Activated CD8-positive, alpha-beta T cell treated with anti-CD3 and anti-CD28 coated beads for 36 hours (primary cell): ENCODE data around the gene PIGW. TPM values are rescaled to one million over a fixed set of nuclear protein-coding genes. Genes with fewer than 3 reads are reported as not detected.

Experiments
- ATAC-seq: fragments of 200-7000 bp; cut with Tn5 transposase; one replicate; pipeline ENCODE4 v1.10.0; 2021; ENCODE audit warnings: mild to moderate bottlenecking, moderate library complexity
- CTCF ChIA-PET: fragments of 350-600 bp; sonication (Branson Sonifier 250); formaldehyde crosslinking; loops from one replicate; lab custom pipeline; 2021; ENCODE audit warnings: antibody characterized with exemption; lab: Charles Lee
- POLR2A ChIA-PET: fragments of 350-600 bp; sonication (Branson Sonifier 250); formaldehyde crosslinking; loops from one replicate; lab custom pipeline; 2021; ENCODE audit warnings: antibody characterized with exemption; lab: Charles Lee
- DNase-seq: peaks from one replicate; pipeline ENCODE4 v3.0.0-alpha.2; 2020
- H3K27ac Mint-ChIP-seq: one replicate; pipeline ENCODE4 v1.8.0; 2021; ENCODE audit warnings: mild to moderate bottlenecking, mixed read lengths
- H3K27me3 Mint-ChIP-seq: one replicate; pipeline ENCODE4 v1.8.0; 2021; ENCODE audit warnings: mixed read lengths
- H3K36me3 Mint-ChIP-seq: one replicate; pipeline ENCODE4 v1.8.0; 2021; ENCODE audit warnings: low read depth, mixed read lengths
- H3K4me1 Mint-ChIP-seq: one replicate; pipeline ENCODE4 v1.8.0; 2021; ENCODE audit warnings: low read depth, mixed read lengths
- H3K4me3 Mint-ChIP-seq: one replicate; pipeline ENCODE4 v1.8.0; 2021; ENCODE audit warnings: mild to moderate bottlenecking, moderate library complexity, mixed read lengths
- H3K9me3 Mint-ChIP-seq: one replicate; pipeline ENCODE4 v1.8.0; 2021; ENCODE audit warnings: mixed read lengths
- intact Hi-C: fragments of 100-400 bp; cut with micrococcal nuclease; formaldehyde crosslinking; loops from one replicate; pipeline ENCODE4 v1.10.0; 2022
- total RNA-seq, 2 experiments: library from RNA; stranded (reverse); gene quantifications; one replicate each; pipeline ENCODE4 v1.2.3, GENCODE V29; 2021
- TF ChIP-seq, protein P1 (sequence below): fragments of 200-600 bp; IDR thresholded peaks from one replicate; pipeline ENCODE4 v1.8.0; 2022; ENCODE audit warnings: antibody characterized with exemption, mild to moderate bottlenecking

The PIGW gene, protein sequence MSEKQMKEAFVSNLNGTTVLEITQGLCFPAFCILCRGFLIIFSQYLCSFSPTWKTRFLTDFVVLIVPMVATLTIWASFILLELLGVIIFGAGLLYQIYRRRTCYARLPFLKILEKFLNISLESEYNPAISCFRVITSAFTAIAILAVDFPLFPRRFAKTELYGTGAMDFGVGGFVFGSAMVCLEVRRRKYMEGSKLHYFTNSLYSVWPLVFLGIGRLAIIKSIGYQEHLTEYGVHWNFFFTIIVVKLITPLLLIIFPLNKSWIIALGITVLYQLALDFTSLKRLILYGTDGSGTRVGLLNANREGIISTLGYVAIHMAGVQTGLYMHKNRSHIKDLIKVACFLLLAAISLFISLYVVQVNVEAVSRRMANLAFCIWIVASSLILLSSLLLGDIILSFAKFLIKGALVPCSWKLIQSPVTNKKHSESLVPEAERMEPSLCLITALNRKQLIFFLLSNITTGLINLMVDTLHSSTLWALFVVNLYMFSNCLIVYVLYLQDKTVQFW
- 10 to 100 TPM; 11.0 to 11.9 TPM for total RNA-seq

DNA sequence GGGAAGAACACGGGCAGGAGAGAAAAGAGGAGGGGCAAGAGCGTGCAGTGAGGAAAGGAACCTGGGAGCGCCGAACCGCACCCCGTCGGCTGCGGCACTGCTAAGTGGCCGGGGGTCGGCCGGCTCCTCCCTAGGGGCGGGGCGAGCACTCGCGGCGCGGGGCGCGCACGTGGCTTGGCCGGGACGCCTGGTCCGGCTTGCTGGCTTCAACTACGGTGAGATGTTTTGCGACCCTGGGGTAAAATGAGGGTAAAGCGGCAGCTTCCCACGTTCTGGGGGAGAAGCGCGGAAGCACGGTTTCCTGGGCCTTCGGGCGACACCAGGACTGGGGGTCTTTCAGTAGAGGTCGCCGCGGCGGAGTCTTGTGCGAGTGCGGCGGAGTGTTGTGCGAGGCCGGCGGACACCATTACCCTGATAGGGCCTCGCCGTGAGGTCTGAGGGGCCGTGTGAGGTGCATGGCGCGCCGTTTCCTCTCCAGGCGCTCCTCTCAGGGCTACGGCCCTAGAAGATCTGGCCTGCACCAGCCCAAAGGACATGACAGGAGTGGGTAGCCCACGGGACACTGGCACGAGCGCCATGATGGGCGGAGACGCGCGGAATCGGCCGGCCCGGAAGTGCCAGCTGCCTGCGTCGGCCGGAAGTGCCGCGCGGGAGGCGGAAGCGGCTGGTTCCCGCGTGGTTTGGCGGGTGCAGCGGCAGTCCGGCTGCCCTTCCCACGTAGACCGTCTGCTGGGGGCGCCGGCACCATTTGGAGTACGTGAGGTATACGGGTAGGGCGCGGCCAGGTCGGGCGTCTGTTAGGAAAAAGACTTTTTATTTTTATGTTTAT, at the start of gene PIGW, which contains the start of gene MYO19:
TSS of gene PIGW (plus strand) at position 148 of the 829 bp plus-strand sequence. CDS start 2,115 bp downstream, outside the sequence.
TSS of gene MYO19 (minus strand) at position 29 of the 829 bp plus-strand sequence. CDS start 2,330 bp downstream, outside the sequence.
- ATAC-seq (peak; percentile 83), DNase-seq (peak; percentile 86)
- POLR2A ChIA-PET: interaction anchor here (0.6 to 5.8 kb wide), 12 partner anchors 11 to 52 kb away, joined by 3 to 91 read pairs (median 5); partner anchors contain the start of genes GGNBP2 and ZNHIT3
- TF ChIP-seq, protein P1, sequence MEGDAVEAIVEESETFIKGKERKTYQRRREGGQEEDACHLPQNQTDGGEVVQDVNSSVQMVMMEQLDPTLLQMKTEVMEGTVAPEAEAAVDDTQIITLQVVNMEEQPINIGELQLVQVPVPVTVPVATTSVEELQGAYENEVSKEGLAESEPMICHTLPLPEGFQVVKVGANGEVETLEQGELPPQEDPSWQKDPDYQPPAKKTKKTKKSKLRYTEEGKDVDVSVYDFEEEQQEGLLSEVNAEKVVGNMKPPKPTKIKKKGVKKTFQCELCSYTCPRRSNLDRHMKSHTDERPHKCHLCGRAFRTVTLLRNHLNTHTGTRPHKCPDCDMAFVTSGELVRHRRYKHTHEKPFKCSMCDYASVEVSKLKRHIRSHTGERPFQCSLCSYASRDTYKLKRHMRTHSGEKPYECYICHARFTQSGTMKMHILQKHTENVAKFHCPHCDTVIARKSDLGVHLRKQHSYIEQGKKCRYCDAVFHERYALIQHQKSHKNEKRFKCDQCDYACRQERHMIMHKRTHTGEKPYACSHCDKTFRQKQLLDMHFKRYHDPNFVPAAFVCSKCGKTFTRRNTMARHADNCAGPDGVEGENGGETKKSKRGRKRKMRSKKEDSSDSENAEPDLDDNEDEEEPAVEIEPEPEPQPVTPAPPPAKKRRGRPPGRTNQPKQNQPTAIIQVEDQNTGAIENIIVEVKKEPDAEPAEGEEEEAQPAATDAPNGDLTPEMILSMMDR: no peak
- peaks cover 2% of the 10 kb centered on the region for H3K9me3 Mint-ChIP-seq
- peaks cover 32% of the 10 kb centered on the region for H3K4me1 Mint-ChIP-seq
- peaks cover 53% of the 10 kb centered on the region for H3K36me3 Mint-ChIP-seq
- CTCF ChIA-PET: interaction anchor here (0.8 to 3.6 kb wide), 12 partner anchors 9 to 68 kb away, joined by 3 to 22 read pairs (median 5); partner anchors contain the start of gene GGNBP2
- H3K27ac Mint-ChIP-seq: peak within 1 kb of the TSS; percentile 99
- peak within 1 kb of the TSS; percentile 85 for H3K4me3 Mint-ChIP-seq
- intact Hi-C loops: no loop called here
- no peaks in the 10 kb centered on the region for H3K27me3 Mint-ChIP-seq

DNA sequence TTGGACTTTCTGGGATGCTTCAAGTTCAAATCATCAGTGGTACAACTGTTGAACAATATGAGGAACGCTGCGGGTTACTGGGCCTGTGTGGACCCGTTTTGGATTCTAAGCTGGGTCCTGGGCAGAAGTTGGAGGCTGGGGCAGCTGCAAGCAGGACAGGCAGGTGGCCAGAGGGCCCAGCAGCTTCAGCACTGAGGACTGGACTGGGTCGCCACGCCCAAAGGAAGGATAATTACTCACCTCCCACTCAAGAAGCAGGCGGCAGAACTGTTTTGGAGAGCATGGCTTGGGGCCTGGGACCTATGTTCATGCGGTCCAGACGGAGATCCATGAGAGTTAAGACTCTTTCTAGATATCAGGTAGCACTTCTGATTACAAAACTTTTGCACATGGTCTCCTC, 49.8 kb upstream of the PIGW start:
- peak overlapping the region; percentile 99 for H3K4me3 Mint-ChIP-seq

DNA sequence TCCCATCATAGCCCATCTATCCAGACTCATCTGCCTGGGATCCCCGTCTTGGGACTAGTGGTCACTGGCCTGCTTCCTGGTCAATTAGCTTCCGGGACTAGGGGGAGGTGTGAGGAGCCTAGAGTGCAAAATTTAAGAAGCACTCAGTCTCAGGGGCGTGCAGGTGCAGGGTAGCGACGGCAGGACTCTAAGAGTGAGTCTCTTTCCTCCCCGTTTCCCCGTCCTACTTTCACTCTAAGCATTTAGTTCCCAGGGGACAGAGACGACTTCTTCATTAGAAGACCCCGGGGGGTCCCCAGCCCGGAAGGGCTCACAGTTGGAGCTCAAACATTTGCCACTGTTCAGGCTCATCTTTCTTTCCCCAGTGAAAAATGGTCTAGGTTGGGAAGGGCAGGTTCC, 49.0 kb upstream of the PIGW start:
- DNase-seq (no peak), ATAC-seq (no peak)
- Mint-ChIP-seq H3K4me3 (peak overlapping the region; percentile 99), H3K27me3 (peaks cover 9% of the 10 kb centered on the region), H3K4me1 (peaks cover 42% of the 10 kb centered on the region), H3K27ac (peak overlapping the region; percentile 100), H3K9me3 (no peaks in the 10 kb centered on the region), H3K36me3 (peaks cover 24% of the 10 kb centered on the region)
- intact Hi-C loops: no loop called here
- CTCF ChIA-PET: interaction anchor here (0.8 to 1.8 kb wide), 5 partner anchors 12 to 516 kb away, joined by 3 to 5 read pairs (median 3); partner anchors contain the start of genes MYO19 and PIGW
- POLR2A ChIA-PET: interaction anchor here (1.5 to 2.0 kb wide), 4 partner anchors 9 to 60 kb away, joined by 3 to 14 read pairs (median 6); partner anchors contain the start of genes MYO19 and PIGW
- TF ChIP-seq, protein P1: no peak

More for the DNA sequence above, 49.8 kb upstream of the PIGW start:
- H3K27me3 Mint-ChIP-seq: peaks cover 9% of the 10 kb centered on the region
- POLR2A ChIA-PET: interaction anchor here (1.9 to 2.0 kb wide), 2 partner anchors 10 to 50 kb away, joined by 6 to 14 read pairs; partner anchors contain the start of genes MYO19 and PIGW
- peaks cover 20% of the 10 kb centered on the region for H3K36me3 Mint-ChIP-seq
- TF ChIP-seq, protein P1: no peak
- intact Hi-C loops: no loop called here
- CTCF ChIA-PET: interaction anchor here (0.9 to 1.8 kb wide), 3 partner anchors 11 to 49 kb away, joined by 3 to 5 read pairs (median 3); partner anchors contain the start of genes MYO19 and PIGW
- peaks cover 38% of the 10 kb centered on the region for H3K4me1 Mint-ChIP-seq
- DNase-seq (no peak), ATAC-seq (no peak)
- no peak overlapping the region for H3K27ac Mint-ChIP-seq
- no peaks in the 10 kb centered on the region for H3K9me3 Mint-ChIP-seq

DNA sequence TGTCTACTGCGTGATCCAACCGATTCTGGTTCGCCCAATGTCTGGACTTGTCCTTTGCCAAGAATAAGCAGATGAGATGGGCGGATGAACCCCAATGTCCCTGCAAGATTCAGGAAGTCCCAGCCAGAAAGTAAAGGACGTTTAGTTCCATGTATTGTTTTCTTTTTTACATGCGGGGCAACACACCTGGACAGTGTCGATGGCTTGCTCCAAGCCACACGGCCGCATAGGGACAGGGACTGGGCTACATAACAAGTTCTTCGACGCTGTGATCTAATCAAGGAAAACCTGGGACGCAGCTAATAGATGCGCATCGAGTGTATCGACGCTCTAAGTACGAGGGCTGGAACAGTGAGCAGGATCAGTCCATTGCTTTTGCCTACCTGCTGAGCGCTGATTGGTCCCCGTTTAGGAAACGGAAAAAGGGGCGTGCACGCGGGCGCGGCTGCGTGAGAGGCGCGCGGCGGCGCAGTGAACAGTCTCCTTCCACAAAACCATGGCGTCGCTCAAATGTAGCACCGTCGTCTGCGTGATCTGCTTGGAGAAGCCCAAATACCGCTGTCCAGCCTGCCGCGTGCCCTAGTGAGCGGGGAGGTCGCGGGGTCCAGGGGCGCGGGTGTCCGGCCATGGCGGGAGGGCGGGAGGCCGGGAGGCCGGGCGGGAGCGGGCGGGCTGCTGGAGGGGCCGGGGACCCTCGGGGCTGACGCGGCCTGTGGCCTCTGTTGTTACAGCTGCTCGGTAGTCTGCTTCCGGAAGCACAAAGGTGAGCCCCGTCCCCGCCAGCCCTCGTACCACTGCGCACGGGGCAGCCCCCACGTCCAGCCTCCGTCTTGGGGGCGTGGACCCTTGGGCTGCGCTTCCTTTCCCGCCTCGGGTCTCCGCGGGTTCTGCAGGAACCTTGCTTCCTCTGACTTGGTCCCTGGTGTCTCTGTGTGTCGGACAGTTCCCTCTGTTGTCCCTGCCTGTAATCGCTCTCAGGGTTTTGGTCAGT, 48.3 kb upstream of the PIGW start, which contains the start of gene ZNHIT3:
TSS of gene ZNHIT3 (plus strand) at position 478 of the 991 bp plus-strand sequence. CDS start at position 497, 19 bp downstream.
- TF ChIP-seq, protein P1: no peak
- intact Hi-C loops: no loop called here
- ATAC-seq (peak; percentile 91), DNase-seq (peak; percentile 96)
- H3K9me3 Mint-ChIP-seq: no peaks in the 10 kb centered on the region
- CTCF ChIA-PET: interaction anchor here (0.9 to 1.8 kb wide), 2 partner anchors 48 to 338 kb away, joined by 3 to 5 read pairs; partner anchors contain the start of genes MYO19 and PIGW
- POLR2A ChIA-PET: interaction anchor here (0.5 to 2.0 kb wide), 6 partner anchors 8 to 304 kb away, joined by 3 to 14 read pairs (median 4); partner anchors contain the start of genes MYO19 and PIGW
- peak within 1 kb of the TSS; percentile 99 for H3K4me3 Mint-ChIP-seq
- H3K27ac Mint-ChIP-seq: peak within 1 kb of the TSS; percentile 100
- H3K4me1 Mint-ChIP-seq: peaks cover 45% of the 10 kb centered on the region
- peaks cover 30% of the 10 kb centered on the region for H3K36me3 Mint-ChIP-seq
- H3K27me3 Mint-ChIP-seq: peaks cover 9% of the 10 kb centered on the region
